Measurements from ENCODE around the gene TCF7L1. TPM values are rescaled to one million over a fixed set of nuclear protein-coding genes. Genes with fewer than 3 reads are reported as not detected.

TCF7L1 gene
- total and polyA plus RNA-seq, 9 of the 15 experiments (the other 6 are each of a cell fraction or from before 2014, with no cell fraction given): 0.03 to 0.11 (median 0.07) TPM; not detected in 5

- Histone ChIP-seq H3K4me2 (ENCODE audit: insufficient read depth, low read length) (no peak overlapping the region), H3K9me3 (replicated peaks; ENCODE audit: control insufficient read depth, insufficient read depth, low read depth, low read length) (no peaks in the 10 kb centered on the region), H3K27ac (ENCODE audit: extremely low read depth, low read depth, low read length) (no peak overlapping the region), H2AFZ (ENCODE audit: low read depth, low read length) (no peak overlapping the region), H3K79me2 (ENCODE audit: control insufficient read depth, insufficient read depth, low read length) (no peaks in the 10 kb centered on the region), H3K36me3 (ENCODE audit: control insufficient read depth, insufficient read depth, low read length) (no peaks in the 10 kb centered on the region), H4K20me1 (replicated peaks; ENCODE audit: control insufficient read depth, insufficient read depth, low read length) (0 out of 2 replicates have a peak, but pooled peaks cover 4% of the 10 kb centered on the region), H3K9me1 (ENCODE audit: control insufficient read depth, insufficient read depth, low read length) (no peaks in the 10 kb centered on the region), H3K27me3 (ENCODE audit: control insufficient read depth in 2 of 2, insufficient read depth in 2 of 2, low read length in 2 of 2) (peaks cover 48 to 84% of the 10 kb centered on the region in 2 experiments), H3K9ac (ENCODE audit: insufficient read depth in 1 of 2, low read depth in 2 of 2, low read length in 2 of 2) (no peak overlapping the region), H3K4me3 (no peak overlapping the region), H3K4me1 (replicated peaks in 1 of 2; ENCODE audit: control insufficient read depth in 2 of 2, insufficient read depth in 2 of 2, low read length in 2 of 2) (no peaks in the 10 kb centered on the region; a peak in 1 of 5 replicates)
- no peak for ATAC-seq
- DNase-seq (ENCODE audit: extremely low read depth in 1 of 4, low spot score in 3 of 4): no peak
- intact Hi-C loops (cut with micrococcal nuclease): no loop called here
- FAIRE-seq: no peak
- WGBS (ENCODE audit: insufficient coverage, low coverage, missing lambda C conversion rate): 2% methylated on average over 9 of the region's 9 CpGs
- TF ChIP-seq BRCA1 (IDR thresholded peaks at IDR 0.05) (no peak), BRCA1 (CRISPR knock-in tag; IDR thresholded peaks at IDR 0.05) (no peak), MAFF (IDR thresholded peaks at IDR 0.05; ENCODE audit: low read length) (no peak)
- in situ Hi-C loops (cut with MboI): no loop called here
- ChIA-PET CTCF (ENCODE audit: low intra/inter-chr PET ratio) (no interaction called here), POLR2A (no interaction called here)
- no TSS peak for BruUV-seq (replicated peaks)
Observed at GRCh38 chr2:85165088-85165690, 32.0 kb downstream of the TCF7L1 start.

- no peak overlapping the region for H3K27ac ChIP-seq (ENCODE audit: extremely low read depth, low read depth, low read length)
- no peaks in the 10 kb centered on the region for H3K36me3 ChIP-seq (ENCODE audit: control insufficient read depth, insufficient read depth, low read length)
- ATAC-seq: no peak
- no peaks in the 10 kb centered on the region for H3K79me2 ChIP-seq (ENCODE audit: control insufficient read depth, insufficient read depth, low read length)
- intact Hi-C loops (cut with micrococcal nuclease) (no loop called here), in situ Hi-C loops (cut with MboI) (no loop called here)
- H3K4me2 ChIP-seq (ENCODE audit: insufficient read depth, low read length): no peak overlapping the region
- H3K4me3 ChIP-seq: no peak overlapping the region
- H2AFZ ChIP-seq (ENCODE audit: low read depth, low read length): no peak overlapping the region
- ChIA-PET POLR2A (no interaction called here), CTCF (ENCODE audit: low intra/inter-chr PET ratio) (no interaction called here)
- no peak overlapping the region for H3K9ac ChIP-seq (ENCODE audit: insufficient read depth in 1 of 2, low read depth in 2 of 2, low read length in 2 of 2)
- no peak for DNase-seq (ENCODE audit: extremely low read depth in 1 of 4, low spot score in 3 of 4)
- 0 out of 2 replicates have a peak, but pooled peaks cover 4% of the 10 kb centered on the region for H4K20me1 ChIP-seq (replicated peaks; ENCODE audit: control insufficient read depth, insufficient read depth, low read length)
- no peak for FAIRE-seq
- H3K4me1 ChIP-seq (replicated peaks in 1 of 2; ENCODE audit: control insufficient read depth in 2 of 2, insufficient read depth in 2 of 2, low read length in 2 of 2): no peaks in the 10 kb centered on the region; a peak in 1 of 5 replicates
- peaks cover 46 to 78% of the 10 kb centered on the region in 2 experiments; a peak in 4 of 5 replicates for H3K27me3 ChIP-seq (ENCODE audit: control insufficient read depth in 2 of 2, insufficient read depth in 2 of 2, low read length in 2 of 2)
- H3K9me1 ChIP-seq (ENCODE audit: control insufficient read depth, insufficient read depth, low read length): no peaks in the 10 kb centered on the region
- H3K9me3 ChIP-seq (replicated peaks; ENCODE audit: control insufficient read depth, insufficient read depth, low read depth, low read length): no peaks in the 10 kb centered on the region
- WGBS (ENCODE audit: insufficient coverage, low coverage, missing lambda C conversion rate): 0% methylated on average over 1 of the region's 1 CpG
- BruUV-seq (replicated peaks): no TSS peak
- TF ChIP-seq, protein P1, sequence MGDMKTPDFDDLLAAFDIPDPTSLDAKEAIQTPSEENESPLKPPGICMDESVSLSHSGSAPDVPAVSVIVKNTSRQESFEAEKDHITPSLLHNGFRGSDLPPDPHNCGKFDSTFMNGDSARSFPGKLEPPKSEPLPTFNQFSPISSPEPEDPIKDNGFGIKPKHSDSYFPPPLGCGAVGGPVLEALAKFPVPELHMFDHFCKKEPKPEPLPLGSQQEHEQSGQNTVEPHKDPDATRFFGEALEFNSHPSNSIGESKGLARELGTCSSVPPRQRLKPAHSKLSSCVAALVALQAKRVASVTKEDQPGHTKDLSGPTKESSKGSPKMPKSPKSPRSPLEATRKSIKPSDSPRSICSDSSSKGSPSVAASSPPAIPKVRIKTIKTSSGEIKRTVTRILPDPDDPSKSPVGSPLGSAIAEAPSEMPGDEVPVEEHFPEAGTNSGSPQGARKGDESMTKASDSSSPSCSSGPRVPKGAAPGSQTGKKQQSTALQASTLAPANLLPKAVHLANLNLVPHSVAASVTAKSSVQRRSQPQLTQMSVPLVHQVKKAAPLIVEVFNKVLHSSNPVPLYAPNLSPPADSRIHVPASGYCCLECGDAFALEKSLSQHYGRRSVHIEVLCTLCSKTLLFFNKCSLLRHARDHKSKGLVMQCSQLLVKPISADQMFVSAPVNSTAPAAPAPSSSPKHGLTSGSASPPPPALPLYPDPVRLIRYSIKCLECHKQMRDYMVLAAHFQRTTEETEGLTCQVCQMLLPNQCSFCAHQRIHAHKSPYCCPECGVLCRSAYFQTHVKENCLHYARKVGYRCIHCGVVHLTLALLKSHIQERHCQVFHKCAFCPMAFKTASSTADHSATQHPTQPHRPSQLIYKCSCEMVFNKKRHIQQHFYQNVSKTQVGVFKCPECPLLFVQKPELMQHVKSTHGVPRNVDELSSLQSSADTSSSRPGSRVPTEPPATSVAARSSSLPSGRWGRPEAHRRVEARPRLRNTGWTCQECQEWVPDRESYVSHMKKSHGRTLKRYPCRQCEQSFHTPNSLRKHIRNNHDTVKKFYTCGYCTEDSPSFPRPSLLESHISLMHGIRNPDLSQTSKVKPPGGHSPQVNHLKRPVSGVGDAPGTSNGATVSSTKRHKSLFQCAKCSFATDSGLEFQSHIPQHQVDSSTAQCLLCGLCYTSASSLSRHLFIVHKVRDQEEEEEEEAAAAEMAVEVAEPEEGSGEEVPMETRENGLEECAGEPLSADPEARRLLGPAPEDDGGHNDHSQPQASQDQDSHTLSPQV (IDR thresholded peaks at IDR 0.05): no peak
- TF ChIP-seq, protein P2, sequence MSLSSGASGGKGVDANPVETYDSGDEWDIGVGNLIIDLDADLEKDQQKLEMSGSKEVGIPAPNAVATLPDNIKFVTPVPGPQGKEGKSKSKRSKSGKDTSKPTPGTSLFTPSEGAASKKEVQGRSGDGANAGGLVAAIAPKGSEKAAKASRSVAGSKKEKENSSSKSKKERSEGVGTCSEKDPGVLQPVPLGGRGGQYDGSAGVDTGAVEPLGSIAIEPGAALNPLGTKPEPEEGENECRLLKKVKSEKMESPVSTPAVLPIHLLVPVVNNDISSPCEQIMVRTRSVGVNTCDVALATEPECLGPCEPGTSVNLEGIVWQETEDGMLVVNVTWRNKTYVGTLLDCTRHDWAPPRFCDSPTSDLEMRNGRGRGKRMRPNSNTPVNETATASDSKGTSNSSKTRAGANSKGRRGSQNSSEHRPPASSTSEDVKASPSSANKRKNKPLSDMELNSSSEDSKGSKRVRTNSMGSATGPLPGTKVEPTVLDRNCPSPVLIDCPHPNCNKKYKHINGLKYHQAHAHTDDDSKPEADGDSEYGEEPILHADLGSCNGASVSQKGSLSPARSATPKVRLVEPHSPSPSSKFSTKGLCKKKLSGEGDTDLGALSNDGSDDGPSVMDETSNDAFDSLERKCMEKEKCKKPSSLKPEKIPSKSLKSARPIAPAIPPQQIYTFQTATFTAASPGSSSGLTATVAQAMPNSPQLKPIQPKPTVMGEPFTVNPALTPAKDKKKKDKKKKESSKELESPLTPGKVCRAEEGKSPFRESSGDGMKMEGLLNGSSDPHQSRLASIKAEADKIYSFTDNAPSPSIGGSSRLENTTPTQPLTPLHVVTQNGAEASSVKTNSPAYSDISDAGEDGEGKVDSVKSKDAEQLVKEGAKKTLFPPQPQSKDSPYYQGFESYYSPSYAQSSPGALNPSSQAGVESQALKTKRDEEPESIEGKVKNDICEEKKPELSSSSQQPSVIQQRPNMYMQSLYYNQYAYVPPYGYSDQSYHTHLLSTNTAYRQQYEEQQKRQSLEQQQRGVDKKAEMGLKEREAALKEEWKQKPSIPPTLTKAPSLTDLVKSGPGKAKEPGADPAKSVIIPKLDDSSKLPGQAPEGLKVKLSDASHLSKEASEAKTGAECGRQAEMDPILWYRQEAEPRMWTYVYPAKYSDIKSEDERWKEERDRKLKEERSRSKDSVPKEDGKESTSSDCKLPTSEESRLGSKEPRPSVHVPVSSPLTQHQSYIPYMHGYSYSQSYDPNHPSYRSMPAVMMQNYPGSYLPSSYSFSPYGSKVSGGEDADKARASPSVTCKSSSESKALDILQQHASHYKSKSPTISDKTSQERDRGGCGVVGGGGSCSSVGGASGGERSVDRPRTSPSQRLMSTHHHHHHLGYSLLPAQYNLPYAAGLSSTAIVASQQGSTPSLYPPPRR (CRISPR knock-in tag; IDR thresholded peaks at IDR 0.05; ENCODE audit: borderline replicate concordance): no peak
- no peak for TF ChIP-seq CTBP1 (IDR thresholded peaks at IDR 0.05; ENCODE audit: borderline replicate concordance)
- no peak for TF ChIP-seq ZKSCAN1 (IDR thresholded peaks at IDR 0.05; ENCODE audit: low read depth, low read length)
Observed at GRCh38 chr2:85166021-85166420, 32.8 kb downstream of the TCF7L1 start.

Data from K562 (cell line).